H9 (cell line): ENCODE results near the gene FBLN2. TPM values are rescaled to one million over a fixed set of nuclear protein-coding genes. Genes with fewer than 3 reads are reported as not detected.

Source experiments
- DNase-seq: peaks from one replicate; pipeline ENCODE4 v3.0.0-alpha.2; 2017
- H2AFZ ChIP-seq: one replicate; pipeline ENCODE4 v1.6.1; 2013; ENCODE audit warnings: mild to moderate bottlenecking, low read length, control low read depth, moderate library complexity
- H2AK5ac ChIP-seq: 2 replicates; pipeline ENCODE4 v1.6.1; 2013; ENCODE audit warnings: low read length, control low read depth, mixed read lengths; ENCODE audit not compliant: insufficient read length
- H2BK120ac ChIP-seq: one replicate; pipeline ENCODE4 v1.6.1; 2013; ENCODE audit warnings: low read depth, mild to moderate bottlenecking, low read length, control low read depth, inconsistent platforms; ENCODE audit not compliant: poor library complexity, severe bottlenecking
- H2BK12ac ChIP-seq: 2 replicates; pipeline ENCODE4 v1.6.1; 2013; ENCODE audit warnings: low read length, control low read depth, mixed read lengths, low read depth; ENCODE audit not compliant: insufficient read length
- H2BK15ac ChIP-seq: 2 replicates; pipeline ENCODE4 v1.6.1; 2013; ENCODE audit warnings: low read depth, low read length, control low read depth
- H2BK20ac ChIP-seq: one replicate; pipeline ENCODE4 v1.6.1; 2013; ENCODE audit warnings: low read depth, mild to moderate bottlenecking, low read length, control low read depth, inconsistent platforms; ENCODE audit not compliant: poor library complexity, severe bottlenecking
- H2BK5ac ChIP-seq: 2 replicates; pipeline ENCODE4 v1.6.1; 2013; ENCODE audit warnings: low read length, control low read depth, mixed read lengths; ENCODE audit not compliant: insufficient read length
- H3K14ac ChIP-seq: 2 replicates; pipeline ENCODE4 v1.6.1; 2013; ENCODE audit warnings: low read length, control low read depth; ENCODE audit not compliant: insufficient read depth
- H3K18ac ChIP-seq: 2 replicates; pipeline ENCODE4 v1.6.1; 2013; ENCODE audit warnings: low read depth, mild to moderate bottlenecking, mixed read lengths, low read length, control low read depth; ENCODE audit not compliant: insufficient read length
- H3K23ac ChIP-seq: 2 replicates; pipeline ENCODE4 v1.6.1; 2013; ENCODE audit warnings: low read length, control low read depth, mixed read lengths, low read depth; ENCODE audit not compliant: insufficient read length
- H3K23me2 ChIP-seq: 2 replicates; pipeline ENCODE4 v1.6.1; 2013; ENCODE audit warnings: low read depth, mild to moderate bottlenecking, mixed read lengths, low read length, control low read depth; ENCODE audit not compliant: insufficient read length, poor library complexity, severe bottlenecking
- H3K27ac ChIP-seq: 2 replicates; pipeline ENCODE4 v1.5.1; 2013; ENCODE audit warnings: low read length, control low read depth, mixed read lengths, low read depth; ENCODE audit not compliant: insufficient read length
- H3K27me3 ChIP-seq: 2 replicates; pipeline ENCODE4 v1.6.1; 2013; ENCODE audit warnings: low read length, control low read depth, inconsistent platforms; ENCODE audit not compliant: insufficient read depth
- H3K4ac ChIP-seq: 2 replicates; pipeline ENCODE4 v1.6.1; 2013; ENCODE audit warnings: low read depth, mild to moderate bottlenecking, control low read depth, inconsistent platforms, low read length, moderate library complexity
- H3K4me1 ChIP-seq: 2 replicates; pipeline ENCODE4 v1.6.1; 2013; ENCODE audit warnings: low read length, control low read depth, inconsistent platforms; ENCODE audit not compliant: insufficient read depth
- H3K4me2 ChIP-seq: 2 replicates; pipeline ENCODE4 v1.6.1; 2013; ENCODE audit warnings: low read length, control low read depth, mixed read lengths; ENCODE audit not compliant: insufficient read length, insufficient read depth
- H3K56ac ChIP-seq: 2 replicates; pipeline ENCODE4 v1.6.1; 2013; ENCODE audit warnings: low read depth, mild to moderate bottlenecking, mixed read lengths, low read length, control low read depth; ENCODE audit not compliant: insufficient read length
- H3K79me1 ChIP-seq: 2 replicates; pipeline ENCODE4 v1.6.1; 2013; ENCODE audit warnings: low read depth, mild to moderate bottlenecking, moderate library complexity, low read length, control low read depth, inconsistent platforms; ENCODE audit not compliant: insufficient read depth, poor library complexity, severe bottlenecking
- H3K79me2 ChIP-seq: 2 replicates; pipeline ENCODE4 v1.6.1; 2013; ENCODE audit warnings: low read length, control low read depth, inconsistent platforms; ENCODE audit not compliant: insufficient read depth
- H3K9ac ChIP-seq: 2 replicates; pipeline ENCODE4 v1.6.1; 2013; ENCODE audit warnings: low read length, control low read depth, mixed read lengths; ENCODE audit not compliant: insufficient read length; ENCODE audit errors: extremely low read depth
- H3K9me3 ChIP-seq: one replicate; pipeline ENCODE4 v1.6.1; 2013; ENCODE audit warnings: low read depth, low read length, inconsistent platforms; ENCODE audit not compliant: control insufficient read depth
- H3T11ph ChIP-seq: one replicate; pipeline ENCODE4 v1.6.1; 2013; ENCODE audit warnings: mild to moderate bottlenecking, low read length, control low read depth, inconsistent platforms
- H4K20me1 ChIP-seq: one replicate; pipeline ENCODE4 v1.6.1; 2013; ENCODE audit not compliant: control insufficient read depth, insufficient read length, insufficient read depth
- H4K5ac ChIP-seq: 2 replicates; pipeline ENCODE4 v1.6.1; 2013; ENCODE audit warnings: low read depth, mild to moderate bottlenecking, mixed read lengths, low read length, control low read depth; ENCODE audit not compliant: insufficient read length
- H4K8ac ChIP-seq: replicated peaks from 2 replicates; pipeline ENCODE4 v1.6.1; 2013; ENCODE audit warnings: low read length, control low read depth, mixed read lengths, low read depth; ENCODE audit not compliant: insufficient read length
- H4K91ac ChIP-seq: 2 replicates; pipeline ENCODE4 v1.6.1; 2013; ENCODE audit warnings: low read depth, mild to moderate bottlenecking, moderate library complexity, mixed read lengths, low read length, control low read depth; ENCODE audit not compliant: insufficient read length
- H3K27ac Mint-ChIP-seq, 3 experiments: 2 replicates in 2 of 3; 3 replicates in 1 of 3; pipeline ENCODE4 v1.8.0; 2020 to 2021; ENCODE audit warnings: mixed read lengths in 3 of 3, mild to moderate bottlenecking in 1 of 3, moderate library complexity in 1 of 3
- H3K27me3 Mint-ChIP-seq: 2 replicates; pipeline ENCODE4 v1.8.0; 2021; ENCODE audit warnings: low read depth, mild to moderate bottlenecking, moderate library complexity, mixed read lengths
- H3K36me3 Mint-ChIP-seq, 3 experiments: 2 replicates in 2 of 3; 3 replicates in 1 of 3; pipeline ENCODE4 v1.8.0; 2020 to 2021; ENCODE audit warnings: low read depth in 3 of 3, mixed read lengths in 3 of 3; ENCODE audit not compliant: insufficient read depth in 1 of 3
- H3K4me1 Mint-ChIP-seq, 2 experiments: 2 replicates each; pipeline ENCODE4 v1.8.0; 2020; ENCODE audit warnings: mixed read lengths in 2 of 2
- H3K4me3 Mint-ChIP-seq, 2 experiments: 2 replicates in 1 of 2; 3 replicates in 1 of 2; pipeline ENCODE4 v1.8.0; 2020 to 2021; ENCODE audit warnings: mild to moderate bottlenecking in 2 of 2, mixed read lengths in 2 of 2, moderate library complexity in 1 of 2
- H3K9me3 Mint-ChIP-seq, 2 experiments: 2 replicates in 1 of 2; 3 replicates in 1 of 2; pipeline ENCODE4 v1.8.0; 2020; ENCODE audit warnings: mild to moderate bottlenecking in 2 of 2, mixed read lengths in 2 of 2, moderate library complexity in 1 of 2
- WGBS: extraction: QIAGEN DNeasy Blood & Tissue Kit; methylation state at CpG from one replicate; pipeline ENCODE4 v1.1.7; 2013; ENCODE audit warnings: missing lambda C conversion rate, low lambda C conversion rate, mixed read lengths; ENCODE audit not compliant: insufficient read length; ENCODE audit errors: extremely low coverage; 5-methylcytosine and 5-hydroxymethylcytosine counted together
- total RNA-seq: library from RNA; stranded (reverse); gene quantifications from 2 replicates; pipeline ENCODE4 v1.2.1, GENCODE V29; 2021
- TF ChIP-seq, protein P1 (sequence below): fragments of 200-600 bp; sonication (generic); conservative IDR thresholded peaks from 3 replicates; pipeline ENCODE4 v1.8.0; 2021; ENCODE audit warnings: antibody characterized with exemption, mild to moderate bottlenecking

Gene FBLN2
- total RNA-seq, 1 experiment from 2014 or later = 11.8 TPM

DNA sequence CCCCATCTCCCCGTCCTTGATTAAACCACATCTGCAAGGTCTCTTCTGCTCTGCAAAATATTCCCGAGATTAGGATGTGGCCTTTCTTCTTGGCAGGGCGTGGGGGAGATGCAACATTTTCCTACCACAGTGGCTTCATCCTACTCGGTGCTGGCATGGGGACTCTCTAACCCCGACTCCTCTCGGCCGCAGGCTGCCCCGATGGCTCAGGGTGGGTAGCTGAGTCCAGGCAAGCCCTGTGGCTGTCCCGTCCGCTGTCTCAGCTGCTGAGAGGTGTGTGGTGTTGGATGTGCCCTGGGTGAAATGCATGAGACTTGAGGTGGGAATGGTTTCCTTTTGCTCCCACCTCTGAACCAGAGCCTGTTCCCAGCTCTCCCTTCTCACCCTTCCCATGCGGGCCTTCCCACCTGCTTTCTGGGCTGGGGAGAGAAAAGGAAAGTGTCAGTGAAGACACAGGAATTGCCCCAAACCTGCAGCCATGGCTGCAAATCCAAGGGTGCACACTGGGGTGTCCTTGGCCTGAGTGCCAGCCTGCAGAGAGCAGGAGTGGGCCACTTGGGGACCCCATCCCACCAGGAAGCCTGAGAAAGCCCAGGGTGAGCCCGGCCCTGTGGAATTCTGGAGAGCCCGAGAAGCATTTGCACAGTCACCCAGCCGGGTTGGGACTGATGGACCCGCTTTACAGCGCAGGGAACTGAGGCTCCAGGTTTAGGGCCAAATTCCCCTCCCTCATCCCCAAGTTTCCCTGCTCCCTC, 115.0 kb downstream of the FBLN2 start:
- Mint-ChIP-seq H3K27ac (no peak overlapping the region; a peak in 1 of 7 replicates), H3K27me3 (peaks cover 4% of the 10 kb centered on the region), H3K4me3 (no peak overlapping the region), H3K9me3 (peaks cover 0 to 2% of the 10 kb centered on the region in 2 experiments; a peak in 1 of 5 replicates), H3K4me1 (peaks cover 19 to 20% of the 10 kb centered on the region in 2 experiments), H3K36me3 (no peaks in the 10 kb centered on the region)
- Histone ChIP-seq H4K5ac (no peak overlapping the region), H3T11ph (no peak overlapping the region), H3K27ac (no peak overlapping the region), H3K4me2 (no peak overlapping the region), H3K79me2 (no peaks in the 10 kb centered on the region), H3K9ac (no peak overlapping the region), H3K9me3 (no peaks in the 10 kb centered on the region), H3K23me2 (no peaks in the 10 kb centered on the region), H3K27me3 (no peaks in the 10 kb centered on the region), H3K18ac (no peak overlapping the region), H2BK120ac (no peak overlapping the region), H4K8ac (no peak overlapping the region), H2BK15ac (no peak overlapping the region), H4K20me1 (no peaks in the 10 kb centered on the region), H3K4me1 (no peaks in the 10 kb centered on the region), H2AFZ (no peak overlapping the region), H3K56ac (no peak overlapping the region), H2BK12ac (no peak overlapping the region), H3K14ac (no peak overlapping the region; the same call in 1 of the 2 replicates), H4K91ac (no peak overlapping the region), H2BK20ac (no peak overlapping the region), H3K79me1 (no peaks in the 10 kb centered on the region), H3K23ac (no peak overlapping the region), H2BK5ac (no peak overlapping the region), H2AK5ac (no peak overlapping the region), H3K4ac (no peak overlapping the region)
- no peak for DNase-seq
- WGBS = no CpG with 5 or more reads among the region's 16 CpGs
- TF ChIP-seq, protein P1, sequence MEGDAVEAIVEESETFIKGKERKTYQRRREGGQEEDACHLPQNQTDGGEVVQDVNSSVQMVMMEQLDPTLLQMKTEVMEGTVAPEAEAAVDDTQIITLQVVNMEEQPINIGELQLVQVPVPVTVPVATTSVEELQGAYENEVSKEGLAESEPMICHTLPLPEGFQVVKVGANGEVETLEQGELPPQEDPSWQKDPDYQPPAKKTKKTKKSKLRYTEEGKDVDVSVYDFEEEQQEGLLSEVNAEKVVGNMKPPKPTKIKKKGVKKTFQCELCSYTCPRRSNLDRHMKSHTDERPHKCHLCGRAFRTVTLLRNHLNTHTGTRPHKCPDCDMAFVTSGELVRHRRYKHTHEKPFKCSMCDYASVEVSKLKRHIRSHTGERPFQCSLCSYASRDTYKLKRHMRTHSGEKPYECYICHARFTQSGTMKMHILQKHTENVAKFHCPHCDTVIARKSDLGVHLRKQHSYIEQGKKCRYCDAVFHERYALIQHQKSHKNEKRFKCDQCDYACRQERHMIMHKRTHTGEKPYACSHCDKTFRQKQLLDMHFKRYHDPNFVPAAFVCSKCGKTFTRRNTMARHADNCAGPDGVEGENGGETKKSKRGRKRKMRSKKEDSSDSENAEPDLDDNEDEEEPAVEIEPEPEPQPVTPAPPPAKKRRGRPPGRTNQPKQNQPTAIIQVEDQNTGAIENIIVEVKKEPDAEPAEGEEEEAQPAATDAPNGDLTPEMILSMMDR = no peak
